NCI-H345 treated with DMSO at 0.1 percent for 48 hours (cell line): ENCODE measurements around the gene TMEM182.
A peak's percentile ranks its signal among the peaks of the same experiment; 100 is the strongest.

Experiments used
- DNase-seq: peaks from one replicate; lab custom pipeline; 2025; ENCODE audit not compliant: unreplicated experiment; lab: John Stamatoyannopoulos, UW

The TMEM182 gene

DNA sequence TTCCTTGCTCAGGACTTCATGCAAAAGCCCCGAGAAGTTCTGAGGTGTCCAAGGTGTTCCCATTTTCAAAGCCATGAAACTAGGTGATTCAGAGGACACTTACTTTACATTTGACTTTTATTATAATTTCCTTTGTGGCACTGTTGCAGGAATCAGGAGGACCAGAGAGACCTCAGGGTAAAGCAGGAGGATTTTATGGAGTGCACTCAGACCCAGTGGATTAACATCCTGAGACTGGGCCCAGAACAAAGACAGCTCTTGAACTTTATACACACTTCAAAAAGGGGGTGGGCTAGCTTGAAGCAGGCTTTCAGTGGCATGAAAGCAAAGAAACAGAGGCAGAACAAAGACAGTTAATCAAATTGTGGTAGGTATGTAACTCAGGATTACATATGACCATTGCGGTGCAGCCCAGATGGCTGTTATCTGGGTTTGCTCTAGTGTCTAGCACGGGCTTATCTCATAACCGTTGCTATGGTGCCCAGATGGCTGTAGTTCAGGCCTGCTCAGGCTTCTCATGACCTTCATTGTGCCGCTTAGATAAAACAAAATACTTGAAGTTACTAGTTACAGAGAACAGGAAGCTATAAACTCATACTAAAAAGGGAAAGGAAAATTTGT is 39.4 kb downstream of the TMEM182 start:
- no peak for DNase-seq

DNA sequence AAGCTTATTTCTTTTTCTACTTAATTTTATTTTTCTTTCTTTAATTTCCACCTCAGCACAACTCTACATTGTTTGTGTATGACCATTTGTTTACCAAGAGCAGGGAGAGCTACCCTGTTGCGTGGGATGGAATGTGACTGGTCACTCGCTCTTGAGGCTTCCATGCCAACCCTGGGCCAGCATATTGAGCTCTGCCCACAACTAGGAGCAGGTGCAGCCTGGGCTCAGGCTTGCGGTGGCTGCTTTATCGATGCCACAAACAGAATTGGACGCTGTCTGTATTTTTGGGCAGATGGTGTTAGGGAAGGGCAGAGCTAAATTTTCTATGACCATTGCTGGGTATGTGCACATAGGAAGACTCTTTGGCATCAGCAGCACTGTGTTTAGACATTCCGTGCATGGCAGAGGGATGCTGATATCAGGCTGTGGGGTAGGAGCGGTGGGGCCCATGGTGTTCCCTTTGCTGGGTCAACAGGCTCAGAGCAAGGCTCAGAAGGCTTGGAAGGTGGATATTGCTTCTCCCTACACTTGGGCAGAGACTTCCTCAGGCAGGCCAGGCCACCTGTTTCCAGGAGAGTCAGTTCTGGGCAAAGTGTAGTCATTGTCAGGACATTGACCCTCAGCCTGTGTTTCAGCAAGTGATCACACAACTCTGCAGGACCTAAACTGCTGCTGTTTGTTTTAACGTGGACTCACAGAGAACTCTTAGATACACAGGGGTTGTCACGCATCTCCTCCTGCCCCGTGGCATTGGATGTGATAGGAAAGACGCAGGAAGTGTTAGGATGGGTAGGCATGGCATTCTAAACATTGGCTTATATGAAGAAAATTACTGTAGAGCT is 40.2 kb downstream of the TMEM182 start:
- DNase-seq = no peak

DNA sequence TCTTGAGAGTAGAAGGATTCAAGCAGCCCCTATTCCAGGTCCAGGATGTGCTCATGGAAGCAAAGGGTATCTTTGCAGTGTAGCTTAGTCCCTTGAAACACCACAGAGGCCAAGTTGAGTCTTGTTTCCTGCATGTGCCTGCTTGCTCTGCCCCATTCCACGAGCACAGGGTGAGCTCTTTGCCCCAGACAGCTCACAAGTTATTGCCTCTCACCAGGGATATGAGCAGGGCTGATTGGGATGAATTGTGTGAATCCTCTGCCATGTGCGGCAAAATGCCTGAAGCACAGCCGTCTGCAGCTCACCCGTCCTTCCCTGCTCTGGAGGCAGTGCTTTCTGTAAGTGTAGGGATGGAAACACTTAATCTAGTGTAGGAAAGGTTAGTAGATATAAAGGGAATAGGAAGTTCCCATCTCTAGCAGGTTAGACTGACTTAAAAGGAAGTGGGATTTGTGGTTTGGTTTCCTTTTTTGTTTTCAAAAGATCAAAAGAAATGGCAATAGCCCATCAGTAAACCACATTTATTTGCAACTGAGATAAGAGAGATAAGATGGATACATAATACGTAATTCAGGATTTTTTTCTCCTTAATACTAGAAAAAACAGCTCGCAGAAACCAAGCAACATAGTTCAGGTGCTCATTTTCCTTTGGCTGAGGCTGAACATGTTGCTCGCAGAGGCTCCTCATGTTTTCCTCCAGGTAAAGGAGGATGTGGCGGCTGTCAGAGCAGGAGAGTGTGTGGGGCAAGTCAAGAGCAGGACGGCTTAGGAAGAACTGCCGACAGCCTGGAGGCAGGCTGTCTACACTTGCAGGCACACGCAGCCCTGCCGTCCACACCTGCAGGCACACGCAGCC is 41.4 kb downstream of the TMEM182 start:
- no peak for DNase-seq

DNA sequence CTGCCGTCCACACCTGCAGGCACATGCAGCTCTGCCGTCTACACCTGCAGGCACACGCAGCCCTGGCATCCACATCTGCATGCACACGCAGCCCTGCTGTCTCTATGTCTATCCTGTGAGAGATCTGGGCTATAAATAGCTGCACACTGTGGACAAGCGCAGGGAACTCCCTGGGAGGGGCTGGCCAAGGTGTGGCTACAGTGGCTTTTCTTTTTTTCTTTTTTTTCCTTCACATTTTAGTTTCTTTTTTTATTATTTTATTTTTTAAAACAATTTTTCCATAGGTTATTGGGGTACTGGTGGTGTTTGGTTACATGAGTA is 42.0 kb downstream of the TMEM182 start:
- DNase-seq = no peak

DNA sequence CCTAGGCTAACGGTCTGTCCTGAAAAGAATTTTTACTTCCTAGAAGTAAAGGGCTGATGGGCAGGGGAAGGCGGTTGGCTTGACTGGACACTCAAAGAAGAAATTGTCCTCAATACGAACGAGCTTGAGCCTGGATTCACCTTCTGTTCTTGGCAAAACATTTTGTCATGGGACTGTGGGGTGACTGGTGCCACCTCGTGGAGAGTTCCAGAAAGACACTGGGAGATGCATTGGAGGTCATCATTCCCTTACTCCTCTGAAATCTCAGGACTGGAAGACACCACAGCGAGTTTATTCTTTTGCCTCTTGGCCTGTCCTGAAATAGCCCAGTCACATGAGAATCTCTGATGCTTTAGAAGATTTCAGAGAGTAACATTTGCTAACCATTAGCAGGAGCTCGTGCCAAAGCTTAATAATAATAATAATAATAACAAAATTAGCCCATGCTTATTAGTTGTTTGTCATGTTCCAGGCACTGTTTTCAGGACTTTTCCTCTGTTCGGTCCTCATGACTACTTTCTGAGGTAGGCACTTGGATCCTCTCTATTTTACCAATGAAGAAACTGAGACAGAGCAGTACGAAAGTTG is 44.5 kb downstream of the TMEM182 start:
- DNase-seq = peak; percentile 2

DNA sequence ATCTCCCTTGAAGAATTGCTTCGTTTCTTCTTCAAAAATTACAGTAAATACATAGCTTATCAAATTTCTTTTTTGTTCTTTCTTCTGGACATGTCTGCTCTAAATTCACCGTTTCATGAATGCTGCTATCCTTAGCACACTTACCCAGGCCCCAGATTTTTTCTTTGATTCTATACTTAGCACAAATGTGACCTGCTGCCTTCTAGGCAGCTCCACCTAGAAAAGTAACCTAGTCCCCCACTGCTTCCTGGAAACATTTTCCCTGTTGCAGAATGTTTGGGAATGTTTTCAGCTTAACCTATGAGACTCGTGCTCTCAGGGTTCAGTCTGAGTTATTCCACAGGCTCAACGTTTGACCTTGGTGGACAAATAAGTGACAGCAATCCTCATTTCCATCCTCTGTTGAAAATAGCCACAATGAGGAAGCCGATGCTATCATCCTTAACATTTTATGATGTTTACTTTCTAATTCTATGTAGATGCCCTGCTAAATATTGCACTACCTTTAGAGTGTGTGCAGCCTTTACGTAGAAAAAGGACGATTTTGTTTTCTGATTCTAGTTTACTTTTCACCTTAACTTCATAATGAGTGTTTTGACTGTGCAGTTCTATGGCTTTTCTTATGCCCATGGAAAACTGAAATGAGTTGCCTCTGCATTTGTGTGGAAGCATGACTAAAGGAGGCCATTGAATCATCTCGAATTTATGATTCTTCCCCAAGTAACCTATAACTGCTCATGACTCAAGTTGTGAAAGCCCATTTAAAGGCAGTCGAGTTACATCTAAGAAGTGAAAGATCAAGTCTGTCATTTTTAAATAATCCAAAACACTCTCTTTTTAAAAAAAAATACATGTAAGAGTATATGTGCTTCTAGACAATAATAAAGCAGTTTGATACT is 47.7 kb downstream of the TMEM182 start:
- no peak for DNase-seq

DNA sequence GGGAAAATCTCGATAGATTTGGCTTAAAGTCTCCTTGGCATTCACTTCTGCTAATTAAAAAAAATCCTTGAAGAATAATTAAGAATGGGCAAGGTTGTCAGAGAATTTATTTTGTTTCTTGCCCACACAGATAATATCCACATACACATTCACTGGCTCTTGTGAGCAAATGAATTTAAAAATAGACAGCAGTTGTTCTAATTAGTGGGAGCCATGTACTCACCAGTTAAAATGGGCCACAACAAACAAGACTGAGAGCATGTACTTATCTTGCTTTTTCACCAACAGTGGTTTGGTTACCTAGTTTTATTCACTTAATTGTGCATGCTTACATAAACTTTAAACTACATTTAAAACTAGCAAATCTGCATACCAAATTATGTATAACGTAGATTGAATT is 53.5 kb downstream of the TMEM182 start:
- DNase-seq = no peak

DNA sequence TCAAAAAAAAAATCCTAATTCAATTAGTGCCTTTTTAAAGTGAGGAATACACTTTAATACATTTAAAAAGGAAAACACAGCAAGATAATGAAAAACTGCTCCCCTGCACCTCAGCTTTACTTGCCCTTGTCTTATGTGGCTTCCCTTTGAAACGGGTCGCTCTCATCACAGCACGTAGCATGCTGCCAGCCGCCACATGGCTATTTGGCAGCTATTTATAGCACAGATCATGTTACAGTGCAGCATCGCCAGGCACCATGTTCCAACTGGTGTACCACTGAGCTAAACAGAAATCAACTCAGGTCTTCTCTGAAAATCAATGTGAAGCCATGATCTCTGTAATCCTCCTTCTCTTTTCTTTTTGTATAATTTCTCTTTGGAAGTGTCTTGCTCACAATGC is 65.1 kb downstream of the TMEM182 start:
- DNase-seq = peak; percentile 74

DNA sequence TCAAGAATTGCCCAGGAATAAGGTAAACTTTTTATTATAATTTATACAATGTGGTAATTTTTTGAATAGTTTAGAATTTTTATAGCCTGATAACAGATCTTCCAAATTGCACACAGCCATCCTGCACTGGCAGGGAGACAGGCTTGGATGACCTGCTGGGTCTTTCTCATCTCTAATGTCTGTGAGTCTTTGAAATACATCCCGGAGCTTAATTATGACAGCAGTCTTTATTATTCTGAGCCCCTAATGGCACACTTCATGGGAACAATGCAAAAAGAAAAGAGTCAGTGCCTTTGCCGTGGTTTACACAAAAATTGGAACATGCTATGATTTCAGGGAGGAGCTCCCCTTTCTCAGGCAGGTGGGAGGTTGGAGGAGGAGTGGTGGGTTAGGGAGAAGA is 71.0 kb downstream of the TMEM182 start:
- DNase-seq = no peak

DNA sequence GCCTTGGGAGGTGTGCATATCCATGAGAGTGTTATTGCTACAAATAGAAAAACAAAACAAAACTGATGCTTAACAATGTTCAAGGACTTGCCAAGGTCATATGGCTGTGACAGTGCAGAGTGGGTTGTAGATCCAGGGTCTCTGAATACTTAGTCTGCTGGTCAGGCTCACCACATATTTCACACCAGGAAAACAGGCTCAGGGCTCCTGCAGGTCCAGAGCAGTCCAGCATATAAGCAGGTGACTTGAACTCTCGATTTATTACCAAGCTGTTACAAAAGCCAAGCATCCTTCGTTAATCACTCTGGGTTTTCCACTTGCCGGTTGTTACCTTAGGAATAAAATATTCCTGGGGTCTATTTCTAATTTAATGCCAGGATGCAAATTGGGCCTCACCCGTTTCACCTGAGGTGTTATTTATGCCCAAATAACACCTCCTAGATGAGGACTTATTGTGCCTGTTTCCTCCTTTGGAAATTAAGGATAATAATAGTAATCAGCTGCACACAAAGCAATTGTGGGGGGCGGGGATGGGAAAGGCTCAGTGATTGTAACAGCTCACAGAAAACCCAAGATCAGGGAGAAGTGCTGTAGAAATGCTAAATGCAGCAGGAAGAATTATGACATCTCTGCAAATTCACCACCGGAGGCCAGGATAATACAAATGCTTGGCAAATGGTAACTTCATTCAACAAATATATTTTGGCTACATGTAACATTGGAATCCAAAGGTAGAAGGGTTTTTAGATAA is 72.9 kb downstream of the TMEM182 start:
- DNase-seq = no peak

DNA sequence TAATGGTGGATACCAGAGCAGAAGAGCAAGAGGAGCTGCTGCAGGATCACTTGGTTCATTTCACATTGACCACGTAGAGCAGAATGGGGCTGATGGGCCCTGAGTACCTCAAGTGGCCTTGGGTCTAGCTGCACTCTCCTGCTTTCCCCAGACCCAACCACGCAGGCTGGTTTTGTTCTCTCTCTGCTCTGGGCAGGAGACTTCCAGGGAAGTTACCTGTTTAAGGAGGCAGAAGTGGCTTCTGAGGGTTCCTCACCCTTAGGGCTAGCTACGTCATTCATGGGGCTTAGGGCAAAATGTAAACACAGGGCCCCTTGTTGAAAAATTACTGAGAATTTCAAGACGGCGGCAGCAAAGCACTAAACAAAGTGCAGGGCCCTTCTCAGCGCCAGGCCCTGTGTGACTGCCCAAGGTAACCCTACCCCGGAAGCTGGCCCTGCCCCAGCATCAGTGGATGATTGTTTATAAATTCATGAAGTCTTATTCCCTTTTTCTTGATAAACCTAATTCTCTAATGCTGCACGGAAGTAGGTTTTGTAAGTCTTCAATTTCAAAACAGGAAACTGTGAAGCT is 75.9 kb downstream of the TMEM182 start:
- no peak for DNase-seq

DNA sequence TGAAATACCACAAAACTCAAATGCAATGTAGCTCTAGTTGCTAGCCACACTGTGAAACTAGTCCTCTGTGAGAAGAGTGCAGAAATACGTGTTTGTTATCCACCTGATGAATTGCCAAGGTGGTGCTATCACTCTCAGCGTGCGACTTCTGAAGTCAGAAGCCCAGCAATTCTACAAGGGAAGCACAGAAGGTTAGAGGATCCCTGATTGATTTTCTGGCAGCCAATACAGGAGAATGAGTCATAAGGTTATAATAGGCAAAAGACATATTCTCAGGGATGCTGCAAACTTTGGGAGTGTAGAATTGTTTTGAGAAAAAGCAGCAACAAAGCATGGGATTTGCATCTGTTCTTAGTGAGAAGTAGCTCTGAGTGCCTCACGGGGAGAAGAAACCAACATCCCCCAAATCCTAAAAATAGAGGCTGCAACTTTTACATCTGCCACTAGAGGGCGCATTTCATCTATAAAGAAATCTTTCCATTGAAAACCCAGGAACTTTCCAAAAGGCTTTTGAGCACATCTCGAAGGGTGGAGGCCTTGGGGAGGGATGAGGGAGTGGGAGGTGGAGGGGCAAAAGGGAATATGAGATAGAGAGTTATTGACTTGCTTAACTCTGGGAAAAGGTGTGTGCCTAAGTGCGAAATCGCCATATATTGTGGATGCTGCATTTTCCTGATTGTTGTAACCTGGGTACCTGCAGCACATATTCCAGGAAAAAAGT is 78.0 kb downstream of the TMEM182 start:
- DNase-seq = peak; percentile 46

DNA sequence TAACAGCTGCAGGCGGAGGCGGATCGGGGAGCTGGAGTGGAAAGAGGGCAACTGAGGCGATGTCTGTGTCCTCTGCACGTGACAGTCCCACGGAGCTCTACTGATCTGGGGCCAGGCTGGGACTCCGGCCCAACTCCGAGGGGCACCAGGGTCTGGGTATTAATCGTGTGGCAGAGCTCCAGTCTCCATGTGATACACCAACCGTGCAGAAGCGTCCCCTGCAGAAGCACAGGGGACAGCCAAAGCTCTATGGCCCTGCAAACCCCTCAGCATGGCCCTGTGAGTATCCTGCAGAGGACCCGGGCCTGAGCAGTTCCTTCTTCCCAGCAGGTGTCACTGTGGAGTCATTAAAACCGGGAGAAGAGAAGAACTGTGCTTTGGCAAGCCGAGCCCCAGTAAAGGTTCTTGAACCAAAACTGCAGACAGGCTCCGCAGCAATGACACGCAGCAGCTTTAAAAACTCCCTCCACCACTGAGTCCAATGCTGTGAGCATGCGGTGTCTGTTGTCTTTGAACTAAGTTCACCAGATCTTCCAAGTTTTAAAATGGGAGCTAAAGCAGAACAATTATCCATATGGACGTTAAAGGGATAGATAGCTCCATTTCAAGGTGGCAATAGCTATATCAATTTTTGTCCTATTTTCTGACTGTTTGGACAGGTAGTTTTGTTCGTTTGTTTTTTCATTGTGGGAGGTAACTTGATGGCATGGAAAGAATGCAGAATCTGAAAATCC is 79.4 kb downstream of the TMEM182 start:
- DNase-seq = peak; percentile 7

DNA sequence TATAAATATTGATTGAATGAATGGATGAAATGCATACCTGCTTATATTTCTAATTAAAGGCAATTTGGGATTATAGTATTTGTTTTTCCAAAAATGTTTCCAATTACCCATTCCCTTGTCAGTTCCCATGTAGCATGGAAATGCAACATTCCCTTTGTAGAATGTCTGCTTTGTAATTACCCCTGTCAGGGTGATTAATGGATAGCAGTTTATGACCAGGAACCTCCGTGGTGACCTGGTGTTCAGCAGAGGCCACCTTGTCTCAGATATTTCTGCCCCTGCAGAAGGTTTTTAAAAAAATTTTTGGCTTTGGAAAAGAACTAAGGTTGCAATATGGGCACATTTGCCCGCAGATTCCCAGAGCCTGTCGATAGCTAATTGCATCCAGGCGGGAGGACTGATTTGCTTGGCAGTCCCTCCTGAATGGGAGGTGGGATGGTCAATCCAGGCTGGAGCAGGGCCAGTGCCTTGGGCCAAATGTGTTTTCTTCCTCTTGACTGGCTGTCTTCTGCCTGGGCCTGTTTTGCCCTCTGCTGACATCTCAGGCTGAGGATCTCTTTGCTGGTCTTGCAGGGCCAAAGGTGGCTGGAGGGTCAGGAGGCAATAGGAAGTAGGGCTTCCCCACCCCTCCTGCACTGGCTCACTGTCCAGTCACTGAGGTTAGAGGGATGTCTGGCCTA is 82.1 kb downstream of the TMEM182 start:
- DNase-seq = no peak

DNA sequence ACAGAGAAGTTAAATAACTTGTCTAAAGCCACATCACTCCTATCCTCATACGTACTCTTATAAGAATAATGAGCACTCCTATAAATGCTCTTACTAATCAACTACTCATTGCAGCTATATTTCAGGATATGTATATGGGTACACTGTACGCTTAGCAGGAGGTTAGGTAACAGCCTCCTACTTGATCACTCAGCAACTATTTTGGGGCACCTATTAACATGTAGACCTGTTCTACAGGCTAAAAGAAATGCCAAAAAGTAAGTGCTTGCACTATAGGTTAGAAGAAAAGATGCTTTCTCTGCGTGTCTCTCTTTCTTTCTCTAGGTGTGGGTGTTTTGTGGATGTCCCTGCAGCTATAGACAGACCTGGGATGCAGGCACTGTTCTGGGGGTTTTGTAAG is 83.1 kb downstream of the TMEM182 start:
- no peak for DNase-seq

DNA sequence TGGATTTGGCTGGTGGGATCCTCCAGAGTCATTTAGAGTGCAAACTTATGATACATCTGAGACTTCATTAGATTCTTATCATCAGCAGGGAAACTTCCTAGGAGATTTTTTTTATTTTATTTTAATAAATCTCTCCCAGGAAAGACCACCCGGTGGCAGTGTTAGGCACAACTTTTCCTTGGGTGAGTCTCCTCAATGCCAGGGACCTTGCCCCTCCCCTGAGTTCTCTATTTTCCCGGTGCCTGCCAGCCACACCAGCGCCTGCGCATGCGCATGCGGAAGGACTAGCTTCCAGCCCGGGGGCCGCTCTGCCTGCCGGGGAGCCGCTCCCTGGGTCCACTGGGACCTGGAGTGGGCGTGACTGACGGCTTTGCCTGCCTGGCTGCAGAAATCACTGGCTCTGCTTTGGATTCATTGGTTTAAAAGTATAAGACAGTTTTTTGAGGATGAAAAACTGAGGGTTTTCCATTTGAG is 86.6 kb downstream of the TMEM182 start:
- DNase-seq = peak; percentile 80

DNA sequence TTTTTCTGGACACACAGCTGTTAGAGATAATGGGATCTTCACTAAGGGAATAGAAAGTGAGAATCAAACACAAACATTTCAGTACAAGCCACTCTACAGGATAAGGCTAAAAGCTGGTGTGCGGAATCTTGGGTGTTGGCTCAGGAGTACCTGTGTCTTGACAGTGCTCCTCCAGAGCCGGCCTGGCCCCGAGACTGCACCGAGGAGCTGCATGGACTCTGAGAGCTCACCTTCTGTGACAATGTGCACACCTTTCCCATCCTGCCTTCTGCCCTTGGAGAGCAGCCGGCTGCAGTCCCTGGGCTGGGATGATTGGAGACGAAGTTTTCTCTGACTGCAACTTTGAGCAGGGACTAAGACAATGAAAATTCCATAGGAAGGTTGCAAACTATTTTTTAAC is 89.1 kb downstream of the TMEM182 start:
- no peak for DNase-seq
